Activated B cell treated with CpG ODN at 0.5 μM for 24 hours (primary cell): ENCODE data around the gene ACE. TPM values are rescaled to one million over a fixed set of nuclear protein-coding genes. Genes with fewer than 3 reads are reported as not detected.
A peak's percentile ranks its signal among the peaks of the same experiment; 100 is the strongest.

ENCODE experiments used
- ATAC-seq: fragments of 200-7000 bp; cut with Tn5 transposase; one replicate; pipeline ENCODE4 v1.10.0; 2021; ENCODE audit warnings: low read depth, mild to moderate bottlenecking, moderate library complexity
- CTCF ChIA-PET: fragments of 350-600 bp; sonication (Branson Sonifier 250); formaldehyde crosslinking; loops from one replicate; lab custom pipeline; 2021; ENCODE audit warnings: antibody characterized with exemption; lab: Charles Lee
- POLR2A ChIA-PET: fragments of 350-600 bp; sonication (Branson Sonifier 250); formaldehyde crosslinking; loops from one replicate; lab custom pipeline; 2021; ENCODE audit warnings: antibody characterized with exemption; lab: Charles Lee
- DNase-seq: peaks from one replicate; pipeline ENCODE4 v3.0.0; 2022
- H3K27ac Mint-ChIP-seq: one replicate; pipeline ENCODE4 v1.8.0; 2020; ENCODE audit warnings: mixed read lengths
- H3K27me3 Mint-ChIP-seq: one replicate; pipeline ENCODE4 v1.8.0; 2021; ENCODE audit warnings: mixed read lengths
- H3K36me3 Mint-ChIP-seq: one replicate; pipeline ENCODE4 v1.8.0; 2021; ENCODE audit warnings: low read depth, mixed read lengths
- H3K4me1 Mint-ChIP-seq: one replicate; pipeline ENCODE4 v1.8.0; 2021; ENCODE audit warnings: mixed read lengths
- H3K4me3 Mint-ChIP-seq: one replicate; pipeline ENCODE4 v1.8.0; 2020; ENCODE audit warnings: mild to moderate bottlenecking, mixed read lengths
- H3K9me3 Mint-ChIP-seq: one replicate; pipeline ENCODE4 v1.8.0; 2020; ENCODE audit warnings: mixed read lengths
- intact Hi-C: fragments of 100-400 bp; cut with micrococcal nuclease; formaldehyde crosslinking; loops from one replicate; pipeline ENCODE4 v1.15.1; 2024
- total RNA-seq: library from RNA; stranded (reverse); gene quantifications from 2 replicates; pipeline ENCODE4 v1.2.3, GENCODE V29; 2022
- TF ChIP-seq, protein P1 (sequence below): fragments of 200-600 bp; IDR thresholded peaks from one replicate; pipeline ENCODE4 v1.8.0; 2022; ENCODE audit warnings: antibody characterized with exemption, mild to moderate bottlenecking

Gene ACE
- total RNA-seq, 1 donor from 2014 or later, result 3.2 TPM

DNA sequence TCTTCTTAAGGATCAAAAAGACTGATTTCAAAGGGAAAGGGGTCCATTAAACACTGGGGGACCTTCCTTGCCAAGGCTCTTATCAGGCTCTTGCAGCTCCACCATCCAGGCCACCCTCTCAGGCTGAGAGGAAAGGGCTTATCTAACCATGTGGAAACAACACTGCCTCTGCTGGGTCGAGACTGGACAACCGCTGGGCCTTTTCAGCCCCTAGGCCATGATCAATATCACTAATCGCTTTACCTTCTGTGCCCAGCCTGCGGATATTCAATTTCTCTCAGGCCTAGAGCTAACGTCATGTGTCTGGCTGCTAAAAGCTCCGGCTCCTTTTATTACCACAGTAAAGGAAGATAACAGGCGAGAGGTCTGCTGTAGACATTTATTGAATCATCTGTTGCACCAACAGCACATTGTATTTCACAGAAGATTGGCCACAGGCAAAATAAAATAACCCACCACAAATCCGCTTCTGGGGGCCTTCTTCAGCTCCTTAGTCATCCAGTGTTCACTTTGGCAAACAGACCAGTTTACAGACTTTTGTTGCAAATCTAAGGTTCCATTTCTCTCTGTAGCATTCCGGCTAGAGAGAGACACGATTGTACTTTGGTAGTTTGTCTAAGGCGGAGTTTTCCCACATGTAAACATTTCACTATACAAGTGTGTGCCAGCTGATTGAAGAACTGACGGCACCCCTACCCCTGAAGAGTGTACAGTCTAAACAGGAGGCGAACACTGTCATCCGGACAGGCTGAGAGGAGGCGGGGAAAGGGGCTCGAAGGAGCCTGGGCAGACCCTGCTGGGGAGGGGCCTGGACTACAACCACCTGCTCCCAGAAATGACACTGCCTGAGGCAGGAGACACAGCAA lies 44.7 kb upstream of the ACE start:
- ATAC-seq (no peak), DNase-seq (no peak)
- TF ChIP-seq, protein P1, sequence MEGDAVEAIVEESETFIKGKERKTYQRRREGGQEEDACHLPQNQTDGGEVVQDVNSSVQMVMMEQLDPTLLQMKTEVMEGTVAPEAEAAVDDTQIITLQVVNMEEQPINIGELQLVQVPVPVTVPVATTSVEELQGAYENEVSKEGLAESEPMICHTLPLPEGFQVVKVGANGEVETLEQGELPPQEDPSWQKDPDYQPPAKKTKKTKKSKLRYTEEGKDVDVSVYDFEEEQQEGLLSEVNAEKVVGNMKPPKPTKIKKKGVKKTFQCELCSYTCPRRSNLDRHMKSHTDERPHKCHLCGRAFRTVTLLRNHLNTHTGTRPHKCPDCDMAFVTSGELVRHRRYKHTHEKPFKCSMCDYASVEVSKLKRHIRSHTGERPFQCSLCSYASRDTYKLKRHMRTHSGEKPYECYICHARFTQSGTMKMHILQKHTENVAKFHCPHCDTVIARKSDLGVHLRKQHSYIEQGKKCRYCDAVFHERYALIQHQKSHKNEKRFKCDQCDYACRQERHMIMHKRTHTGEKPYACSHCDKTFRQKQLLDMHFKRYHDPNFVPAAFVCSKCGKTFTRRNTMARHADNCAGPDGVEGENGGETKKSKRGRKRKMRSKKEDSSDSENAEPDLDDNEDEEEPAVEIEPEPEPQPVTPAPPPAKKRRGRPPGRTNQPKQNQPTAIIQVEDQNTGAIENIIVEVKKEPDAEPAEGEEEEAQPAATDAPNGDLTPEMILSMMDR, result no peak
- intact Hi-C loops, result no loop called here
- Mint-ChIP-seq H3K36me3 (peaks cover 2% of the 10 kb centered on the region), H3K9me3 (no peaks in the 10 kb centered on the region), H3K4me3 (no peak overlapping the region), H3K27ac (no peak overlapping the region), H3K27me3 (peaks cover 12% of the 10 kb centered on the region), H3K4me1 (peaks cover 14% of the 10 kb centered on the region)
- CTCF ChIA-PET, result interaction anchor here (1.3 to 2.0 kb wide), 2 partner anchors 46 to 47 kb away, joined by 3 to 7 read pairs; no protein-coding TSS in a partner anchor
- POLR2A ChIA-PET, result interaction anchor here (0.6 kb wide), 1 partner anchor 1174 kb away, joined by 4 read pairs; no protein-coding TSS in a partner anchor

DNA sequence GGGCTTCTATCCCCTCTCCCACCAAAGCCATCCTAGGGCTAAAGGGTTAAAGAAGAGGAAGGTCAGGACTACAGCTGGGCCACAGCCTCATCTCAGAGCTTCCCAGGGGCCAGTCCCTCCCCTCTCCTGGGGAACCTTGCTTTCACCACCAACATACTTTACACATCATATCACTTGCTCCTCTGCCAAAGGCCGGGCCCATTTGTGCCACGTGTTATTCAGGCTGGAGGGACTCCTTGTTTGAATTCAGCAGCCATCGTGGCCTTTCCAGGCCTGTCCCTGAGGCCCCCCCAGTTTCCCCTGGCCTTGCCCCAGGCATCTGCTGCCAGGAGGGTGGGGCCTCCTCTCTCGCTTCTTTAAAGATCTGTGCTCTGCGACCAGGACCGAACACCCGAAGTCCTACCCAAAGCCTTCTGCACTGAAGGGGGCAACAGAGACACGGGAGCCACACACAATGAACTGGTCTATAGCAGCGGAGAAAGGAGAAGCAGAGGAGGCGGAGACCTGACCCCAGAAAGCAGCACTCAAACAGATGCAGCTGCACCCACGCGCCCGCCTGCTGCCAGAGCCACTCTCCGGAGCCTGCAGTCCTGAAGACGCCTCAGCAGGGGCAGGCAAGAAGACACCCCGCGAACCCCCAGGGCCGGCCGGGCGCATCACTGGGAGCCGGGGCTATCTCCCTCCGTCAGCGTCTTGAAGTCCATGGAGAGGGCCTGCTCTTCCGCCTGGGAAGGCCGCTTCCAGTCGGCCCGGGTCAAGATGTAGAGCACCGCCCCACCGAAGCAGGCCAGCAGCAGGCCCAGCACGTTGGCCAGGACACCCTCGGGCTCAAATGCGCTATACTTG lies 42.9 kb upstream of the ACE start:
- H3K9me3 Mint-ChIP-seq, result no peaks in the 10 kb centered on the region
- TF ChIP-seq, protein P1, result no peak
- ChIA-PET POLR2A (interaction anchor here (0.6 to 1.8 kb wide), 3 partner anchors 11 to 177 kb away, joined by 3 to 9 read pairs (median 6); no protein-coding TSS in a partner anchor), CTCF (interaction anchor here (1.9 to 2.0 kb wide), 2 partner anchors 8 to 45 kb away, joined by 7 to 9 read pairs; no protein-coding TSS in a partner anchor)
- H3K4me1 Mint-ChIP-seq, result peaks cover 14% of the 10 kb centered on the region
- intact Hi-C loops, result no loop called here
- DNase-seq (no peak), ATAC-seq (no peak)
- no peak overlapping the region for H3K27ac Mint-ChIP-seq
- no peak overlapping the region for H3K4me3 Mint-ChIP-seq
- peaks cover 2% of the 10 kb centered on the region for H3K36me3 Mint-ChIP-seq
- peaks cover 12% of the 10 kb centered on the region for H3K27me3 Mint-ChIP-seq

DNA sequence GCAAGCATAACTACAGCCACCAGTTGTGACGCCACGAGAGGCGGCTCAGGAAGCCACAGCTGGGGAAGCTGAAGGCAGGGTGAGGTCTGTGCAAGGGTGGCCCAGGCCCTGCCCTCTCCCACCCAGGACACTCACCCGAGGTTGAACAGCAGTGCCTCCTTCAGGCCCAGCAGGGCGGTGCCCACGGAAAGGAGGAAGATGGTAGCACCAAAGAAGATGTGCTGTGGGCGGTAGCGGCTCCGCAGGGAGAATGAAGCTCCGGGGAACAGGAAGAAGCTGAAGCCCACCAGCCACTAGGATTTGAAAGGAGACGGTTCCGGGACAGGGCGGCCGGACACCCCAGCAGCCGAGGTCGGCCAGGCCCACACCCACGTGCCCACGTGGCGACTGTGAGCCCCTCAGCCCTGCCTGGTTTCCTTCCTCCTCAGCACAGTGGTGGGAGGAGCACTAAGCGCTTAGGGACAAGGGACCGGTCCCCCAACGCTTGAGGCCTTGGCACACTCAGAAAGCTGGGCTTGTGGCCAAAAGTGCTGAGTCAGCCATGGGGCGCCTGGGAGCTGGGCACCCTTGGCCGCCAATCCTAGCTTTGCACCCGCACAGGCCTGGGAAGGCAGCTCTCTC lies 41.8 kb upstream of the ACE start:
- DNase-seq (no peak), ATAC-seq (no peak)
- no peak overlapping the region for H3K27ac Mint-ChIP-seq
- H3K9me3 Mint-ChIP-seq, result no peaks in the 10 kb centered on the region
- peaks cover 20% of the 10 kb centered on the region for H3K4me1 Mint-ChIP-seq
- POLR2A ChIA-PET, result interaction anchor here (1.8 kb wide), 1 partner anchor 10 kb away, joined by 9 read pairs; no protein-coding TSS in a partner anchor
- intact Hi-C loops, result no loop called here
- CTCF ChIA-PET, result interaction anchor here (1.1 to 1.9 kb wide), 3 partner anchors 9 to 46 kb away, joined by 3 to 9 read pairs (median 3); partner anchors contain the start of gene ACE
- no peak overlapping the region for H3K4me3 Mint-ChIP-seq
- H3K36me3 Mint-ChIP-seq, result peaks cover 2% of the 10 kb centered on the region
- H3K27me3 Mint-ChIP-seq, result peaks cover 12% of the 10 kb centered on the region
- TF ChIP-seq, protein P1, result no peak

DNA sequence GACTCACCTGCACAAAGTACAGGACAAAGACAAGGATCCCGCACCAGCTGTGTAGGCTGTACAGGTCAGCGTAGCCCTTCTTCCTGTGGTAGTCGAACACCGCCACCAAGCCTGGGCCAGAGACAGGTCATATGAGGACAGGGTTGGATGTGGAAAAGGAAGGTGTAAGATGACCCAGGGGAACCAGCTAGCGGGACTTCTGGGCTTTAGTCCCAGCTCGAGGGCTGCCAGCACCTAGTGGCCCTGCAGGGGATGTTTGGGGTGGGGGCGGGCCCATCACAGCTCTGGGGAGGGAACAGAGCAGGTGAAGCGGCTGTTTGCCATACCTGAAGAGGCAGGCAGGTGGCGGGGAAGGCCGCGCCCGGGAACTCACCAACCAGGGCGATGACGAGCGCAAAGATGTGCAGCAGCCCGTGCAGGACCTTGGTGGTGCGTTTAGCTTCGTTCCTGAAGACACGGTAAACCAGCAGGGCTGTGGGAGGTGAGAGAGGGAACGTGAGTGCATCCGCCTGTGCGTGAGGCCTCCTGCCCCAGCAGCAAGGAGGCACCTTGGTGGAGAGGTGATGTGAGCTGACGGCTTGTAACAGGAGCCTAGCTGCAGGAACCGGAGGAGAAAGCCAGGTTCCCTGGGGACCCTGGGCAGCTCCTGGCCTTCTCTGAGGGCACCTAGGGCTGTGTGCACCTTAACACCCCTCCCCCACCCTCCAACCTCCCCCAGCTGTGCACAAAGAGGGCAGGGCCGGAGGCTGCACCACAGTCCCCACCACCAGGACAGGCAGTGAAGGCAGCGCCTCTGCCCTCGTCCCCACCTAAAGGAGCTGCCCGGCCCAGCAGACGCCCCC lies 41.0 kb upstream of the ACE start:
- TF ChIP-seq, protein P1, result no peak
- DNase-seq (no peak), ATAC-seq (peak; percentile 52)
- Mint-ChIP-seq H3K4me1 (peaks cover 24% of the 10 kb centered on the region), H3K27ac (no peak overlapping the region), H3K27me3 (peaks cover 12% of the 10 kb centered on the region), H3K9me3 (no peaks in the 10 kb centered on the region), H3K36me3 (peaks cover 2% of the 10 kb centered on the region), H3K4me3 (no peak overlapping the region)
- intact Hi-C loops, result no loop called here
- ChIA-PET CTCF (interaction anchor here (1.1 to 1.9 kb wide), 4 partner anchors 10 to 45 kb away, joined by 3 to 9 read pairs (median 5); partner anchors contain the start of gene ACE), POLR2A (interaction anchor here (1.8 kb wide), 1 partner anchor 9 kb away, joined by 9 read pairs; no protein-coding TSS in a partner anchor)
